Progenitor cell of endocrine pancreas (in vitro differentiated cells): ENCODE measurements around the gene RSF1. TPM values are rescaled to one million over a fixed set of nuclear protein-coding genes. Genes with fewer than 3 reads are reported as not detected.

ENCODE experiments used
- DNase-seq: peaks from one replicate; pipeline ENCODE4 v3.0.0; 2021; ENCODE audit warnings: low spot score; ENCODE audit not compliant: unreplicated experiment
- H3K27ac Mint-ChIP-seq: 2 replicates; pipeline ENCODE4 v1.8.0; 2021; ENCODE audit warnings: mild to moderate bottlenecking, moderate library complexity, mixed read lengths
- H3K27me3 Mint-ChIP-seq: 2 replicates; pipeline ENCODE4 v1.8.0; 2021; ENCODE audit warnings: mixed read lengths
- H3K36me3 Mint-ChIP-seq: 2 replicates; pipeline ENCODE4 v1.8.0; 2022; ENCODE audit warnings: mixed read lengths; ENCODE audit not compliant: insufficient read depth
- H3K4me1 Mint-ChIP-seq: 2 replicates; pipeline ENCODE4 v1.8.0; 2021; ENCODE audit warnings: low read depth, mixed read lengths
- H3K4me3 Mint-ChIP-seq: 2 replicates; pipeline ENCODE4 v1.8.0; 2021; ENCODE audit warnings: low read depth, mild to moderate bottlenecking, moderate library complexity, mixed read lengths
- H3K9me3 Mint-ChIP-seq: 2 replicates; pipeline ENCODE4 v1.8.0; 2021; ENCODE audit warnings: low read depth, mixed read lengths
- CTCF ChIP-seq: fragments of 200-600 bp; sonication (generic); IDR thresholded peaks from one replicate; pipeline ENCODE4 v1.5.0; 2021; ENCODE audit warnings: antibody characterized with exemption, mild to moderate bottlenecking; ENCODE audit not compliant: unreplicated experiment
- total RNA-seq: library from RNA; stranded (reverse); gene quantifications from 2 replicates; pipeline ENCODE4 v1.2.1, GENCODE V29; 2021

The RSF1 gene
- total RNA-seq, 1 donor from 2014 or later = 88.0 TPM

- DNase-seq = no peak
- Mint-ChIP-seq H3K4me3 (no peak overlapping the region), H3K4me1 (no peaks in the 10 kb centered on the region), H3K27ac (no peak overlapping the region), H3K27me3 (no peaks in the 10 kb centered on the region), H3K36me3 (peaks cover 10% of the 10 kb centered on the region), H3K9me3 (peaks cover 3% of the 10 kb centered on the region)
- TF ChIP-seq CTCF = no peak
Measured at GRCh38 chr11:77800449-77800848, 20.1 kb downstream of the RSF1 start.

GRCh38 chr11:77799338-77799737 lies 21.2 kb downstream of the RSF1 start:
- H3K27me3 Mint-ChIP-seq = no peaks in the 10 kb centered on the region
- H3K4me3 Mint-ChIP-seq = no peak overlapping the region
- peaks cover 9% of the 10 kb centered on the region for H3K9me3 Mint-ChIP-seq
- no peak for TF ChIP-seq CTCF
- H3K36me3 Mint-ChIP-seq = peaks cover 18% of the 10 kb centered on the region
- H3K4me1 Mint-ChIP-seq = no peaks in the 10 kb centered on the region
- no peak overlapping the region for H3K27ac Mint-ChIP-seq
- DNase-seq = no peak

- peaks cover 34% of the 10 kb centered on the region for H3K9me3 Mint-ChIP-seq
Measured at GRCh38 chr11:77793972-77794371, 26.6 kb downstream of the RSF1 start.

GRCh38 chr11:77791301-77791700 lies 29.2 kb downstream of the RSF1 start:
- Mint-ChIP-seq H3K27ac (no peak overlapping the region), H3K27me3 (no peaks in the 10 kb centered on the region), H3K9me3 (peaks cover 31% of the 10 kb centered on the region), H3K36me3 (peaks cover 42% of the 10 kb centered on the region), H3K4me3 (no peak overlapping the region), H3K4me1 (peaks cover 4% of the 10 kb centered on the region)
- no peak for DNase-seq
- no peak for TF ChIP-seq CTCF

More at GRCh38 chr11:77793972-77794371, 26.6 kb downstream of the RSF1 start:
- H3K4me1 Mint-ChIP-seq = peaks cover under 1% of the 10 kb centered on the region
- no peak overlapping the region for H3K27ac Mint-ChIP-seq
- no peak for DNase-seq
- TF ChIP-seq CTCF = no peak
- H3K4me3 Mint-ChIP-seq = no peak overlapping the region
- H3K27me3 Mint-ChIP-seq = no peaks in the 10 kb centered on the region
- peaks cover 51% of the 10 kb centered on the region for H3K36me3 Mint-ChIP-seq

GRCh38 chr11:77789731-77790476 lies 30.6 kb downstream of the RSF1 start:
- H3K9me3 Mint-ChIP-seq = peaks cover 28% of the 10 kb centered on the region
- H3K27me3 Mint-ChIP-seq = no peaks in the 10 kb centered on the region
- no peak overlapping the region for H3K4me3 Mint-ChIP-seq
- H3K27ac Mint-ChIP-seq = no peak overlapping the region
- peaks cover 7% of the 10 kb centered on the region for H3K4me1 Mint-ChIP-seq
- no peak for TF ChIP-seq CTCF
- no peak for DNase-seq
- H3K36me3 Mint-ChIP-seq = peaks cover 40% of the 10 kb centered on the region
